DOHH2 (cell line): Measurements from ENCODE around the gene SPATA31D4.

ENCODE experiments used
- H3F3A ChIP-seq: fragments of 200-600 bp; sonication (generic), shearing (Covaris generic); 2 replicates; pipeline ENCODE4 v1.6.0; 2016; ENCODE audit warnings: antibody characterized with exemption, mild to moderate bottlenecking; ENCODE audit not compliant: control insufficient read depth, insufficient read depth
- H3K27ac ChIP-seq: fragments of 200-600 bp; sonication (generic); 2 replicates; pipeline ENCODE4 v1.5.1; 2014; ENCODE audit warnings: low read depth, mild to moderate bottlenecking, low read length, moderate library complexity
- H3K27me3 ChIP-seq: fragments of 200-600 bp; sonication (generic); 2 replicates; pipeline ENCODE4 v1.6.1; 2014; ENCODE audit warnings: mild to moderate bottlenecking, low read length, mixed read lengths; ENCODE audit not compliant: control insufficient read depth
- H3K36me3 ChIP-seq: fragments of 200-600 bp; sonication (generic); 2 replicates; pipeline ENCODE4 v1.6.1; 2014; ENCODE audit warnings: mild to moderate bottlenecking, low read length, moderate library complexity, mixed read lengths; ENCODE audit not compliant: control insufficient read depth
- H3K4me1 ChIP-seq: fragments of 200-600 bp; sonication (generic); 2 replicates; pipeline ENCODE4 v1.6.1; 2014; ENCODE audit warnings: mild to moderate bottlenecking, low read length, mixed read lengths; ENCODE audit not compliant: control insufficient read depth
- H3K4me2 ChIP-seq: fragments of 200-600 bp; sonication (generic); 2 replicates; pipeline ENCODE4 v1.6.0; 2014; ENCODE audit warnings: mild to moderate bottlenecking, low read length, moderate library complexity
- H3K4me3 ChIP-seq: fragments of 200-600 bp; sonication (generic); 2 replicates; pipeline ENCODE4 v1.5.1; 2014; ENCODE audit warnings: mild to moderate bottlenecking, low read length, mixed read lengths
- H3K79me2 ChIP-seq: fragments of 200-600 bp; sonication (generic); 2 replicates; pipeline ENCODE4 v1.6.1; 2014; ENCODE audit warnings: mild to moderate bottlenecking, low read length, mixed read lengths; ENCODE audit not compliant: control insufficient read depth
- H3K9me2 ChIP-seq: fragments of 200-600 bp; sonication (generic); replicated peaks from 2 replicates; pipeline ENCODE4 v1.6.1; 2014; ENCODE audit warnings: mild to moderate bottlenecking, low read length, mixed read lengths; ENCODE audit not compliant: control insufficient read depth
- H3K9me3 ChIP-seq: fragments of 200-600 bp; sonication (generic); 2 replicates; pipeline ENCODE4 v1.6.1; 2014; ENCODE audit warnings: antibody characterized with exemption, low read length, mixed read lengths; ENCODE audit not compliant: control insufficient read depth, insufficient read depth
- H4K20me1 ChIP-seq: fragments of 200-600 bp; sonication (generic); 2 replicates; pipeline ENCODE4 v1.6.0; 2014; ENCODE audit warnings: low read depth, mild to moderate bottlenecking, antibody characterized with exemption, low read length, moderate library complexity; ENCODE audit not compliant: control insufficient read depth, insufficient read depth
- EZH2phosphoT487 ChIP-seq: fragments of 200-600 bp; sonication (generic); IDR thresholded peaks from 2 replicates; pipeline ENCODE4 v1.6.1; 2017; ENCODE audit warnings: borderline replicate concordance, mild to moderate bottlenecking, antibody characterized with exemption, low read length, moderate library complexity, mixed read lengths
- TF ChIP-seq, protein P1 (sequence below): fragments of 200-600 bp; sonication (generic); IDR thresholded peaks from one replicate; pipeline ENCODE4 v1.5.1; 2014; ENCODE audit warnings: antibody characterized with exemption, mild to moderate bottlenecking, low read depth, low read length; ENCODE audit not compliant: poor library complexity, severe bottlenecking

The SPATA31D4 gene

DNA sequence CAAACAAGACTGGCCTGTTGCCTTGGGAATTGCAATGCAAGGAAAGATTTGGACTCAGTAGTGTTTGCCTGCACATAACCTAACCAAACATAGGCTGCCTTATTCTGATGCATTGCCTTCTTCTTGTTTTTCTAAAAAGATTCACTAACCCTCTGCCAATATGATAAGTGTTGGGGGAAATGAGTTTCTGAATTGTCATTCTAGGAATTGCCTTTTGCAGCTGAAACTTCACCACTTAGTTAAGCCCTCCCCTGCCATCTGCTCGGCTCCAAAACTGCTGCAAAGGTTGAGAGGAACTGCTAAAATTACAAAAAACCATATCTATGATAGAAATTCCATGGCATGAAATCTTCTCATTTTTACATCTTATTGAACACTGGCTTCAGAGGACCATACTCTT is 41.6 kb upstream of the SPATA31D4 start:
- no peaks in the 10 kb centered on the region for H3K36me3 ChIP-seq
- no peak overlapping the region for H3K27ac ChIP-seq
- no peaks in the 10 kb centered on the region for H3K9me2 ChIP-seq
- H3K27me3 ChIP-seq, result no peaks in the 10 kb centered on the region
- no peaks in the 10 kb centered on the region for H3F3A ChIP-seq
- no peaks in the 10 kb centered on the region for H3K9me3 ChIP-seq
- H3K79me2 ChIP-seq, result no peaks in the 10 kb centered on the region
- no peak overlapping the region for H3K4me3 ChIP-seq
- H4K20me1 ChIP-seq, result no peaks in the 10 kb centered on the region
- no peak for TF ChIP-seq EZH2phosphoT487
- TF ChIP-seq, protein P1, sequence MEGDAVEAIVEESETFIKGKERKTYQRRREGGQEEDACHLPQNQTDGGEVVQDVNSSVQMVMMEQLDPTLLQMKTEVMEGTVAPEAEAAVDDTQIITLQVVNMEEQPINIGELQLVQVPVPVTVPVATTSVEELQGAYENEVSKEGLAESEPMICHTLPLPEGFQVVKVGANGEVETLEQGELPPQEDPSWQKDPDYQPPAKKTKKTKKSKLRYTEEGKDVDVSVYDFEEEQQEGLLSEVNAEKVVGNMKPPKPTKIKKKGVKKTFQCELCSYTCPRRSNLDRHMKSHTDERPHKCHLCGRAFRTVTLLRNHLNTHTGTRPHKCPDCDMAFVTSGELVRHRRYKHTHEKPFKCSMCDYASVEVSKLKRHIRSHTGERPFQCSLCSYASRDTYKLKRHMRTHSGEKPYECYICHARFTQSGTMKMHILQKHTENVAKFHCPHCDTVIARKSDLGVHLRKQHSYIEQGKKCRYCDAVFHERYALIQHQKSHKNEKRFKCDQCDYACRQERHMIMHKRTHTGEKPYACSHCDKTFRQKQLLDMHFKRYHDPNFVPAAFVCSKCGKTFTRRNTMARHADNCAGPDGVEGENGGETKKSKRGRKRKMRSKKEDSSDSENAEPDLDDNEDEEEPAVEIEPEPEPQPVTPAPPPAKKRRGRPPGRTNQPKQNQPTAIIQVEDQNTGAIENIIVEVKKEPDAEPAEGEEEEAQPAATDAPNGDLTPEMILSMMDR, result no peak
- H3K4me1 ChIP-seq, result no peaks in the 10 kb centered on the region
- H3K4me2 ChIP-seq, result no peak overlapping the region

DNA sequence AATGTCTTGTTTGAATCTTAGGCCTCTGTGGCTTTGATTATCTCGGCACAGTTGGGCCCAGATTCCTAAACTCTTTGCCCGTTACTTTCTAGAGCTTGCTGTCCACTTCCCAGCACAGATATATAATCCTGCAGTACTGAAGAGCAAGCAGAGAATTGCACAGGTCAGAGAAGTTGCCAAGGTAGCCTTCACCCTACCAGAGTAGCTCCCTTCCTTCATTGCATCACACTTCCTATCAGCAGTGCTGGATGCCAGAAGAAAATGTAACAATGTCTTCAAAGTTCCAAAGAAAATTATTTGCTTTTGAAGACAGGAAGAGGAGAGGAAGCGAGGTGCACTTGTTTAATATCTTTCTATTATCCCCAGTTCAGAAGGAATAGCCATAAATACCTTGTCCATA is 38.1 kb upstream of the SPATA31D4 start:
- H3K27ac ChIP-seq, result no peak overlapping the region
- H4K20me1 ChIP-seq, result no peaks in the 10 kb centered on the region
- H3K36me3 ChIP-seq, result no peaks in the 10 kb centered on the region
- H3K27me3 ChIP-seq, result no peaks in the 10 kb centered on the region
- no peak overlapping the region for H3K4me3 ChIP-seq
- no peaks in the 10 kb centered on the region for H3K9me3 ChIP-seq
- TF ChIP-seq EZH2phosphoT487, result no peak
- no peaks in the 10 kb centered on the region for H3K79me2 ChIP-seq
- no peaks in the 10 kb centered on the region for H3K4me1 ChIP-seq
- H3F3A ChIP-seq, result no peaks in the 10 kb centered on the region
- H3K4me2 ChIP-seq, result no peak overlapping the region
- no peaks in the 10 kb centered on the region for H3K9me2 ChIP-seq

DNA sequence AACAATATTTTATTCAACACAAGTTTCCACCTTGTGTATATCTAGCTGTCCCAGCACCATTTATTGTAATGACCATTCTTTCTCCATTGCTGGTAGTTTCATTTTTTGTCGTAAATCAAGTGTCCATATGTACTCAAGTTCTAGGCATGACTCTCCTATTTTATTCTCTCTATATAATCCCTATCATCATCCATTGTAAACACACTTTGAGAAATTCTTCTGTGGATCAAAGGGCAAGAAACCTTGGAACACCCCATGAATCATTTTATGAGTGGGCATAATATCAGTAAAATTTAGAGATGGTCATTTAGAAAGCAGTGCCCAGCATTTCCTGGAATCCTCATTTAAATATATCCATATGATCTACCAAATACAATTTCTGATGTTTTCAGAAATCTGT is 35.8 kb upstream of the SPATA31D4 start:
- Histone ChIP-seq H3K4me1 (no peaks in the 10 kb centered on the region), H3F3A (no peaks in the 10 kb centered on the region), H3K9me3 (no peaks in the 10 kb centered on the region)

DNA sequence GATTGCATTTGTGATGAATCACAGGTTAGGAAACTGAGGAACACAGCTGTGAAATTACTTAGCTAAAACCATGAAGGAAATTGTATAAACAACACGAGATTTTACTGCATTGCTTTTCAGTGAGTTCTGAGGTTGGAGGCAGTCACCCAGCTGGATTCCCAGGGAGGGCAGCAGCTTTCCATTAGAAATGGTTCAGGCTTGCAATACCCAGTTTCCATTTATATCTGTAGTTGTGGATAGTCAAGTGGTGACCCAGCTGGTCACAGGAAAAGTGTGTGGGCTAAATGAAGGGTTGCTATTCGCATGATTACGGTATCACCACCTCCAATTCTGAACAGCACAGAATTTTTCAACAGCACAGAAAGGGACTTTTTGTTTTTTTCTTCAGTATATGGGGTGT is 34.3 kb upstream of the SPATA31D4 start:
- no peak overlapping the region for H3K4me2 ChIP-seq
- H3F3A ChIP-seq, result no peaks in the 10 kb centered on the region
- no peak overlapping the region for H3K27ac ChIP-seq
- H3K9me2 ChIP-seq, result no peaks in the 10 kb centered on the region
- H3K9me3 ChIP-seq, result no peaks in the 10 kb centered on the region
- H3K4me1 ChIP-seq, result no peaks in the 10 kb centered on the region
- no peak overlapping the region for H3K4me3 ChIP-seq
- no peaks in the 10 kb centered on the region for H3K27me3 ChIP-seq
- TF ChIP-seq, protein P1, result no peak
- no peak for TF ChIP-seq EZH2phosphoT487
- H3K36me3 ChIP-seq, result no peaks in the 10 kb centered on the region
- H3K79me2 ChIP-seq, result no peaks in the 10 kb centered on the region
- no peaks in the 10 kb centered on the region for H4K20me1 ChIP-seq

More for the DNA sequence above, 35.8 kb upstream of the SPATA31D4 start:
- Histone ChIP-seq H3K4me2 (no peak overlapping the region), H3K79me2 (no peaks in the 10 kb centered on the region), H3K27me3 (no peaks in the 10 kb centered on the region), H4K20me1 (no peaks in the 10 kb centered on the region), H3K4me3 (no peak overlapping the region), H3K36me3 (no peaks in the 10 kb centered on the region), H3K9me2 (no peaks in the 10 kb centered on the region), H3K27ac (no peak overlapping the region)
- TF ChIP-seq EZH2phosphoT487, result no peak
- TF ChIP-seq, protein P1, result no peak
